Suprapubic skin (tissue), 3 donors: Measurements from ENCODE around the gene CDC25C.

ENCODE experiments used
- POLR2A ChIP-seq, 2 donors: fragments of 450-650 bp; IDR thresholded peaks; one replicate each; pipeline ENCODE4 v1.6.1; 2017; ENCODE audit warnings: antibody characterized with exemption in 2 of 2, mild to moderate bottlenecking in 2 of 2, moderate library complexity in 2 of 2
- TF ChIP-seq, protein P1 (sequence below), 2 donors: fragments of 200-600 bp in 1 of 2; fragments of 450-650 bp in 1 of 2; sonication (generic) in 1 of 2; IDR thresholded peaks; one replicate each; pipeline ENCODE4 v1.5.1; 2016 to 2019; ENCODE audit warnings: antibody characterized with exemption in 2 of 2, mild to moderate bottlenecking in 1 of 2, moderate library complexity in 1 of 2

DNA sequence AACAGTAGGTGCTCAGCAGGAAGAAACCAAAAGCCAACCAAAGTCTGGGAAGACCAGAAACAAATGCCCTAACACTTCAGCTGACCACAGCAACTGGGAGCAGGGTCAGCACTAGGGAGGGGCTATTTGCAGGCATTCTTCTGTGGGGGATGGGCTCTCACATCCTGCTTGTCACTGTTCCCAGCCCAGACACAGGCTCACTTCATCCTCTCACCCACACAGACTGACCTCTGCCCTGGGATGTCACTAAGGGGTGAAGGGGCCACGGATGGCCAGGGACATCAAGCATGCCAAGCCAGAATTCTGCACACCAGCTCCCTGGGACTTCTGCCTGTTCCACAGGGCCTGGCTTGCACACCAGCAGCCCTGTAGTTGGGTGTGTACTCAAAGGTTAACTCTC lies 85.9 kb downstream of the CDC25C start:
- TF ChIP-seq POLR2A (IDR thresholded peaks at IDR 0.05): no peak
- TF ChIP-seq, protein P1, sequence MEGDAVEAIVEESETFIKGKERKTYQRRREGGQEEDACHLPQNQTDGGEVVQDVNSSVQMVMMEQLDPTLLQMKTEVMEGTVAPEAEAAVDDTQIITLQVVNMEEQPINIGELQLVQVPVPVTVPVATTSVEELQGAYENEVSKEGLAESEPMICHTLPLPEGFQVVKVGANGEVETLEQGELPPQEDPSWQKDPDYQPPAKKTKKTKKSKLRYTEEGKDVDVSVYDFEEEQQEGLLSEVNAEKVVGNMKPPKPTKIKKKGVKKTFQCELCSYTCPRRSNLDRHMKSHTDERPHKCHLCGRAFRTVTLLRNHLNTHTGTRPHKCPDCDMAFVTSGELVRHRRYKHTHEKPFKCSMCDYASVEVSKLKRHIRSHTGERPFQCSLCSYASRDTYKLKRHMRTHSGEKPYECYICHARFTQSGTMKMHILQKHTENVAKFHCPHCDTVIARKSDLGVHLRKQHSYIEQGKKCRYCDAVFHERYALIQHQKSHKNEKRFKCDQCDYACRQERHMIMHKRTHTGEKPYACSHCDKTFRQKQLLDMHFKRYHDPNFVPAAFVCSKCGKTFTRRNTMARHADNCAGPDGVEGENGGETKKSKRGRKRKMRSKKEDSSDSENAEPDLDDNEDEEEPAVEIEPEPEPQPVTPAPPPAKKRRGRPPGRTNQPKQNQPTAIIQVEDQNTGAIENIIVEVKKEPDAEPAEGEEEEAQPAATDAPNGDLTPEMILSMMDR (IDR thresholded peaks at IDR 0.05): no peak
